Stimulated activated naive CD8-positive, alpha-beta T cell treated with anti-CD3 and anti-CD28 coated beads, Interleukin-15, Interleukin-2, amounts not matched to agents 100 ng/mL and 50 ng/mL, for 24 hours (primary cell): ENCODE results near the gene PSMG2.
"Not testable (repeated sequence)": the region's sequence is repeated elsewhere in the genome, so short reads cannot be mapped to it uniquely, and the experiment has no call there.

Experiments used
- H3K27ac Mint-ChIP-seq: one replicate; pipeline ENCODE4 v1.8.0; 2021; ENCODE audit warnings: mild to moderate bottlenecking, mixed read lengths
- H3K27me3 Mint-ChIP-seq: one replicate; pipeline ENCODE4 v1.8.0; 2021; ENCODE audit warnings: mixed read lengths
- H3K36me3 Mint-ChIP-seq: one replicate; pipeline ENCODE4 v1.8.0; 2021; ENCODE audit warnings: low read depth, mixed read lengths
- H3K4me1 Mint-ChIP-seq: one replicate; pipeline ENCODE4 v1.8.0; 2021; ENCODE audit warnings: low read depth, mixed read lengths
- H3K4me3 Mint-ChIP-seq: one replicate; pipeline ENCODE4 v1.8.0; 2021; ENCODE audit warnings: mild to moderate bottlenecking, mixed read lengths
- H3K9me3 Mint-ChIP-seq: one replicate; pipeline ENCODE4 v1.8.0; 2021; ENCODE audit warnings: mixed read lengths

Gene PSMG2

DNA sequence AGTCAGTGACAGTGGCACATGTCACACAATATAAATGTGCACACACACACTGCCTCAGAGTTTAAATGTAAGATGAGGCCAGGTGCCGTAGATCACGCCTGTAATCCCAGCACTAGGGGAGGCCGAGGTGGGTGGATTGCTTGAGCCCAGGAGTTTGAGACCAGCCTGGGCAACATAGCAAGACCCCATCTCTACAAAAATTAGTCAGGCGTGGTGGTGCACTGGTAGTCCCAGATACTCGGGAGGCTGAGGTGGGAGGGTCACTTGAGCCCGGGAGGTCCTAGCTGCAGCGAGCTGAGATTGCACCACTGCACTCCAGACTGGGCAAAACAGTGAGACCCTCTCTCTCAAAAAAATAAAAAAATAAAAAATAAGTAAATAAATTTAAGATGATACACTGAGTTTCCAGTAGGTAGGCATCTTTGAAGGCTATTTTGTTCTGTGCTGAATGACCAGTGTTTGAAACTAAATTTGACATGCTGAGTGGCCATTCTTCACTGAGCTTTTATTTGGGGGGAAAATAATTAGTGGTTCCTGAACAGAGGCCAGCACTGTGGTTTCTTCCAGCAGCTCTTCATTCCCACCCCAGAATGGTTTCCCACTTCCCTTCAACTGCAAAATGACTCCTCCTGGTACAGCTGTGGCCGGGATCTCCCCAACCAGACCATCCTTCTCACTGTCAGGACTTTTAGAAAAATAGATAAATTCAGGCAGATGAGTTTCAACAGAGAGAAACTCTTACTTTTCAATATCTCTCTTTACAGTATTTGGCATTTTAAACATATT lies 44.9 kb downstream of the PSMG2 start:
- no peak overlapping the region for H3K4me3 Mint-ChIP-seq
- H3K27me3 Mint-ChIP-seq: peaks cover 6% of the 10 kb centered on the region
- H3K27ac Mint-ChIP-seq: no peak overlapping the region
- H3K9me3 Mint-ChIP-seq: no peaks in the 10 kb centered on the region
- no peaks in the 10 kb centered on the region for H3K36me3 Mint-ChIP-seq
- peaks cover 20% of the 10 kb centered on the region for H3K4me1 Mint-ChIP-seq

DNA sequence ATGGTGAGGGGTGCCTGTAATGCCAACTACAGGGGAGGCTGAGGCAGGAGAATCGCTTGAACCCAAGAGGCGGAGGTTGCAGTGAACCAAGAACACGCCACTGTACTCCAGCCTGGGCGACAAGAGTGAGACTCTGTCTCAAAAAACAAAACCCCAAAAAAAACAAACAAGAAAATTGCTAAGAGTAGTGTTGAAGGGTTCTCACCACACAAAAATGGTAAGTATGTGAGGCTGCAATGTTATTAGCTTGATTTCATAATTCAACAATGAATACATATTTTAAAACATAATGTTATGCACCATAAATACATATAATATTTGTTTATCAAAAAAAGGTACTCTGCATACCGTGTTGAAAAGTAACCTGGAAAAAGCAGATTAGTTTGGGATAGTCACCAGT lies 45.8 kb downstream of the PSMG2 start:
- H3K36me3 Mint-ChIP-seq: no peaks in the 10 kb centered on the region
- no peaks in the 10 kb centered on the region for H3K9me3 Mint-ChIP-seq
- H3K27ac Mint-ChIP-seq: no peak overlapping the region
- no peak overlapping the region for H3K4me3 Mint-ChIP-seq
- H3K4me1 Mint-ChIP-seq: peaks cover 20% of the 10 kb centered on the region
- H3K27me3 Mint-ChIP-seq: peaks cover 6% of the 10 kb centered on the region

DNA sequence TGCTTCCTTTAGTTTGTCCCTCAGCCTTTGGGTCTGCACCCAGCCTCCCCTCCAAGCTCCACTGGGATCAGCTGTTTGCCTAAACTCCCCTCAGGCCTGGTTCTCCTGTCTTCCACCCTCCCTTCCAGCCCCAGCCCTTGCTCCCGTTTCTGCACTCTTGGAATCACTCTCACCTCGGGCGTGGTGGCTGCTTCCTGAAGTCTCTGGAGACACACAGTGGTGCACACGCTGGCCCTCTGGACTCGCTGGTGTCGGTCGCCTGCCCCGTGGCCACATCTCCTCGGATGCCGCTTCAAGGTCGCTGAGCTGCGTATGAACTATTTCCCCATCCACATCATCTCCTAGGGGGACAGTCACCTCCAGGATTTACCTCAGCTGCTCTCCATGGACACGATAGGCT lies 46.3 kb downstream of the PSMG2 start:
- Mint-ChIP-seq H3K4me1 (peaks cover 20% of the 10 kb centered on the region), H3K4me3 (no peak overlapping the region), H3K36me3 (no peaks in the 10 kb centered on the region), H3K9me3 (no peaks in the 10 kb centered on the region), H3K27ac (no peak overlapping the region), H3K27me3 (peaks cover 6% of the 10 kb centered on the region)

DNA sequence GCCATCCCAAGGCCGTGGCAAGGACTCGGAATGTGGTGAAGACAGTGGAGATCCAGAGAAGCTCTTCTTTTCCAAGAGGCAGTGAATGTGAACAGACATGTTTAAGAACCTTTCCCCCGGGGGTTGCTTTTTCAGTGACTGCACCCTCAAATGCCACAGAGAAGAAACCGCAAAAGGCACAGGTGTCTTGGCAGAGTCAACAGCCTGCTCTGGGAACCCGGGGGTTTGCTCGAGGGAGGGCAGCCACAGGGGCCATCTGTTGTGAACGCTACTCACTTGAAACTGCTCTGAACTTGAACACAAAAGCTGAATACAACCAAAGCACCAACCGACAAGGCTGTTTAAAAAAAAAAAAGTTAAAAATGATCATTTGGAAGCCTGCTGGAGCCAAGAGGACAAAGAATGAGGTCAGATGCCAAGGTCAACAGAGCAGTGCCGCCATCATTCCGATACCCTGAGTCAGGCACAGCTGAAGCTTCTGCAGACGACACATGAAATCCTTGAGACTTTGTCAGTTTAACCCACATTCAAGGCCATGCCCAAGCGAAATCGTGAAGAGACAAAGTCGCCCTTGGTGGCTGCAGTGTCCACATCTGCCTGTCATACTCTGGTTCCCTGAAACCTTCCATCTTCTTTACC lies 47.4 kb downstream of the PSMG2 start:
- Mint-ChIP-seq H3K9me3 (no peaks in the 10 kb centered on the region), H3K4me1 (peaks cover 20% of the 10 kb centered on the region), H3K4me3 (peak overlapping the region; percentile 39), H3K27ac (no peak overlapping the region), H3K36me3 (no peaks in the 10 kb centered on the region), H3K27me3 (peaks cover 6% of the 10 kb centered on the region)

DNA sequence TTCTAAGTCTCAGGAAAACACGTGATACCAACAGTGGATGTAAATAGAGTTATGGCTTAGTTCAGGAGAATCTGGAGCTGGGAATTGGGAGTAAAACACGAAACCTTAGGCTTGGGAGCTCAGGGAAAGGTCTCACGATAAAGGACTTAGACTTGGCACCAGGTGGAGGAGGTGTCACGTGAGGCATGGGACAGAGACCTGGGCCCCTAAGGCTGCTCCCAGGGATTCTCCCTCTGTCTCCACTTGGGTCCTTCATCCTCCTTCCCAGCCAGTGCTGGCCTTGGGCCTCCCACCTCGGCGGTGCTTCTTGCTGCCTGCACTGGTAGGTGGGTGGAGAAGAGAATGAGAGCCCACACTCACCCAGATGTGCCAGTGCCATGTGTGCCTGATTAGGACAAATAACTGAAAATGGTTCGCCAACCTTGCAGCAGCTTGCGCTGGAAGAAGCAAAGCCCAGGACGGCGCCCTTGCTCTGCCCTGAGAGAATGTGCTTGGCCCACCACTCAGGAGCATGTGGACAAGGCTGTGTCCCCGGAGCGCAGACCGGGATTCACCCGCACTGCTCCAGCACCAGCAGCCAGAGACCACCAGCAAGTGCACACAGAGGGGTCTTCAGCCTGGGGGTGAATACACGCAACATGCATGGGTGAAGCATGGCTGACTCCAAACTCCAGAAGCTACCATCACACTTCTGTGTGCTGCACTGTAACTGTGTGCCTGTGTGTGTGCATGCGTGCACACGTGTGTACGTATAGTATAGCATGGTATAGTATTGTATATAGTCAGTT lies 48.1 kb downstream of the PSMG2 start:
- H3K27ac Mint-ChIP-seq: no peak overlapping the region

DNA sequence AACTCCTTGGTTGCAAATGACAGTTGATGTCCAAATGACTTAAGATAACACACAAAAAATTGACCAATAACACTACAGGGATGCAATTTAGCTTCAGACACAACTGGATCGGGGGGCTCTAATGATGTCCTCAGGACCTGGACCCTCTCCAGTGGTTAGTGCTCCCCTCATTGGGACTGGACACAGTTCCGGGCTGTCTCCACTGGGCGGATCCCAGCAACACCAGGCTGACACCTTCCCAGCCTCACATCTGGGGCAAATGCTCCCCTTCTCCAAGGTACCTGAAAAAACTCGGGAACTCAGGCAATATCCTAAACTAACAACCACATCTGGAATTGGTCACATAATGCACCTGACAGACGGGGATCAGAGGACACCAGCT lies 48.7 kb downstream of the PSMG2 start:
- Mint-ChIP-seq H3K27ac (no peak overlapping the region), H3K27me3 (peaks cover 6% of the 10 kb centered on the region), H3K4me3 (no peak overlapping the region)

More for the DNA sequence above, 48.1 kb downstream of the PSMG2 start:
- H3K9me3 Mint-ChIP-seq: no peaks in the 10 kb centered on the region
- H3K27me3 Mint-ChIP-seq: peaks cover 6% of the 10 kb centered on the region
- no peak overlapping the region for H3K4me3 Mint-ChIP-seq
- no peaks in the 10 kb centered on the region for H3K36me3 Mint-ChIP-seq
- peaks cover 20% of the 10 kb centered on the region for H3K4me1 Mint-ChIP-seq

DNA sequence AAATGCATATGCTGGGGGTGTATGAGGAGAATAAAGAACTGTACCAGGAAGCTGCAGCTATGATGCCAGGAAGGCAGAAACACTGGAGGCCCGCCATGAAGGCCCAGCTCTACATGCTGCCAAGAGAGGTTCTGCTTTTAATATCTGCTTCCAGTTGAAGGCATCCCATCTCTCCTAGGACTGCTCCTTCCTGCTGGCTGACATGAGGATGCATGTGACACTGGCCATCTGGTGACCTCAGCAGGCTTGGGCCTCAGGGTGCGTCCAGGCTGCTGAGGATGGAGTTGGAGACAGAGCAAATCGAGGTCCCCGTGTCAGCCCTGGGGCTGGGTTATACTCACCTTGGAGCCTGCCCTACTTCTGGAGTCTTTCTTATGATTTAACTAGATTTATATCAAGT lies 49.0 kb downstream of the PSMG2 start:
- no peaks in the 10 kb centered on the region for H3K9me3 Mint-ChIP-seq
- H3K27me3 Mint-ChIP-seq: peaks cover 6% of the 10 kb centered on the region
- H3K36me3 Mint-ChIP-seq: peaks cover 3% of the 10 kb centered on the region
- H3K4me3 Mint-ChIP-seq: no peak overlapping the region
- no peak overlapping the region for H3K27ac Mint-ChIP-seq
- peaks cover 20% of the 10 kb centered on the region for H3K4me1 Mint-ChIP-seq

More for the DNA sequence above, 48.7 kb downstream of the PSMG2 start:
- no peaks in the 10 kb centered on the region for H3K9me3 Mint-ChIP-seq
- H3K4me1 Mint-ChIP-seq: peaks cover 20% of the 10 kb centered on the region
- peaks cover under 1% of the 10 kb centered on the region for H3K36me3 Mint-ChIP-seq

DNA sequence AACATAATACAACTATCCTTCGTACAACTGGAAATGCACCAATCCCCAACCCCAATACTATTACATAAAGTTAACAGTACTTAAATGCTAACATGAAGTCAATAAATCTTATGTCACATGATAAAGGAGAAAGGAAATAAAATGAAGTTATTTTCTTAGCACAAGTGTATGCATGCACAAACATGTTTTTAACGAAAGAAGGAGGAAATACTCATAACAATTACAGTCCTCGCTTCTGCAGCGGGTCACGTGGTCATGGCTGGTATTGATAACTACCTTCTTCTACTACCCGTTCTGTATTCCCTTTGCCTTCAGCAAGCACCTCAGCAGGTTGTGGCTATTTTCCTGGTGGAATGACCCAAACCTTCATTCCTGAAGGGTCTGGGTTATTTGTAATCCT lies 51.7 kb downstream of the PSMG2 start:
- H3K4me3 Mint-ChIP-seq: no peak overlapping the region
- H3K9me3 Mint-ChIP-seq: no peaks in the 10 kb centered on the region
- H3K36me3 Mint-ChIP-seq: peaks cover 3% of the 10 kb centered on the region
- peaks cover 4% of the 10 kb centered on the region for H3K27me3 Mint-ChIP-seq
- no peak overlapping the region for H3K27ac Mint-ChIP-seq
- H3K4me1 Mint-ChIP-seq: peaks cover 16% of the 10 kb centered on the region

DNA sequence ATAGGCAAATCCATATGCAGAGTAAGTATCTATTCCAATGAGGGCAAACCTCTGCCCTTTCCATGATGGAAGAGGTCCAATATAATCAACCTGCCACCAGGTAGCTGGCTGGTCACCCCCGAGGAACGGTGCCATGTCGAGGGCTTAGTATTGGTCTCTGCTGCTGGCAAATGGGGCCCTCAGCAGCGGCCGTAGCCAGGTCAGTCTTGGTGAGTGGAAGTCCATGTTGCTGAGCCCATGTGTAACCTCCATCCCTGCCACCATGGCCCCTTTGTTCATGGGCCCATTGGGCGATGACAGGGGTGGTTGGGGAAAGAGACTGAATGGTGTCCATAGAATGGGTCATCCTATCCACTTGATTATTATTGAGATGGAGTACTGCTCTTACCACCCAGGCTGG lies 52.8 kb downstream of the PSMG2 start:
- not testable (repeated sequence) for H3K9me3 Mint-ChIP-seq, H3K27ac Mint-ChIP-seq, H3K27me3 Mint-ChIP-seq, H3K4me1 Mint-ChIP-seq, H3K36me3 Mint-ChIP-seq, H3K4me3 Mint-ChIP-seq

DNA sequence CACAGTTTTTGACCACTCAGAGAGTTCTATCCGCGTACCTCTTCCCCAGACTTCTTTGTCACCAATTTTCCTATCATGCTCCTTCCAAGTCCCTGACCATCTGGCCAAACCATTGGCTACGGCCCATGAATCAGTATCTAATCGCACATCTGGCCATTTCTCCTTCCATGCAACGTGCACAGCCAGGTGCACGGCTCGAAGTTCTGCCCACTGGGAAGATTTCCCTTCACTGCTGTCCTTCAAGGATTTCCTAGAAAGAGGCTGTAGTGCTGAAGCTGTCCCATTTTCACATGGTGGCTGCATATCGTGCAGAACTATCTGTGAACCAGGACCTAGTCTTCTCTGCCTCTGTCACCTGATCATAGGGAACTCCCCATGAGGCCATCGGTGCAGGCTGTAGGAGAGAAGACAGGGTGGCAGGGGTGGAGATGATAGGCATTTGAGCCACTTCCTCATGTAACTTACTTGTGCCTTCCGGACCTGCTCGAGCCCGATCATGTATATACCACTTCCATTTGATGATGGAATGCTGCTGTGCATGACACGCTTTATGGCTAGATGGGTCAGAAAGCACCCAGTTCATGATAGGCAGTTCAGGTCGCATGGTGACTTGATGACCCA lies 53.9 kb downstream of the PSMG2 start:
- H3K4me1 Mint-ChIP-seq, H3K27ac Mint-ChIP-seq, H3K4me3 Mint-ChIP-seq, H3K27me3 Mint-ChIP-seq, H3K9me3 Mint-ChIP-seq, H3K36me3 Mint-ChIP-seq: not testable (repeated sequence)

DNA sequence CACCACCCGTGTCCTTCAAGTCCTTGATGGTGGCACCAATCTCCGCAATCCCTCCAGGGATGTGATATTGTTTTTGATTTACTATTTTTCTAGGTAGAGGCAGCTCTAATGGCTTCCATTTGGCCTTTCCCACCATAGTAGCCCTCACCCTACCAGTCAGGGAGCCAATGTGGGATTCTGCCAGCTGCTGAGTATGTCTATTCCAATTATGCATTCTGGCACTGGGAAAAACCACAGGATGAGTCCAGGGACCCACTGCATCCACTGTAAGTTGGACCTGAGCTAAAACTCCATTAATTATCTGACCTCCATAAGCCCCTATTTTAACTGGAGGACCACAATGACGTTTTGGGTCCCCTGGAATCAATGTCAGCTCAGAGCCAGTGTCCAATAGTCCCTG lies 55.7 kb downstream of the PSMG2 start:
- not testable (repeated sequence) for H3K36me3 Mint-ChIP-seq, H3K4me3 Mint-ChIP-seq, H3K4me1 Mint-ChIP-seq, H3K9me3 Mint-ChIP-seq, H3K27ac Mint-ChIP-seq, H3K27me3 Mint-ChIP-seq

DNA sequence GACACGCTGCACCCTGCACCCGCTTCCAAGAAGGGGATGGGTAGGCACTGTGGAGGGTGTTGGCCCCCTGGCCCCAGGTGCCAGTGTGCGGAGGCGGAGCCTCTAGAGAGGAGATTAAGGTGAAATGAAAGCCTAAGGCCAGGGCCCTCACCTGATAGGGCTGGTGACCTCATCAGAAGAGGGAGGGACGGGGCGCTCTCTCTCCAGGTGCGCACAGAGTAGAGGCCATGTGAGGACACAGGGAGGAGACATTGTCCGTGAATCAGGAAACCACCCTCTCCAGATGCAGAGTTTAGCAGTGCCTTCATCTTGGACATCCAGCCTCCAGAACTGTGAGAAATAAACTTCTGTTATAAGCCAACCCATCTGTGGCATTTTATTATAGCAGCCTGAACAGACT lies 62.3 kb downstream of the PSMG2 start:
- H3K4me3 Mint-ChIP-seq: no peak overlapping the region
- no peaks in the 10 kb centered on the region for H3K4me1 Mint-ChIP-seq
- H3K27me3 Mint-ChIP-seq: no peaks in the 10 kb centered on the region
- H3K9me3 Mint-ChIP-seq: no peaks in the 10 kb centered on the region
- H3K36me3 Mint-ChIP-seq: peaks cover 2% of the 10 kb centered on the region
- no peak overlapping the region for H3K27ac Mint-ChIP-seq

DNA sequence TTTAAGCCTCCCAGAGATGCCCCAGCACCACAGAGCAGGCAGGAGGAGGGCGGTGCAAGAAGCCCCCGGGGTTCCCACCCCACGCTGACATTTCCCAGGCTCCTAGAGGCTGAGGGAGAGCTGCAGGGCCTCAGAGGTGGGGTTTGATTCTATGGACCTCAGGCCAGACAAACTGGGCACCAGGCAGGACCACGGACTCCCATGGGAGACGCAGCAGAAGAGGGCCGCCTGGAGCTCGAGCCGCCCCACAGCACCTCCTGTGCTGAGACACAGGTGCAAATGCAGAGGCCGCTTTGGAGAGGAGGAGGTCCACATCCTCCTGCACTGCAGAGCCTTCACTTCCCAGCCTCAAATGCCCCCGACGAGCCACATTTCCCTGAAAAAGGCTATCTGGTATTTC lies 62.7 kb downstream of the PSMG2 start:
- Mint-ChIP-seq H3K4me1 (no peaks in the 10 kb centered on the region), H3K4me3 (no peak overlapping the region), H3K27ac (no peak overlapping the region), H3K27me3 (no peaks in the 10 kb centered on the region), H3K36me3 (no peaks in the 10 kb centered on the region), H3K9me3 (no peaks in the 10 kb centered on the region)

DNA sequence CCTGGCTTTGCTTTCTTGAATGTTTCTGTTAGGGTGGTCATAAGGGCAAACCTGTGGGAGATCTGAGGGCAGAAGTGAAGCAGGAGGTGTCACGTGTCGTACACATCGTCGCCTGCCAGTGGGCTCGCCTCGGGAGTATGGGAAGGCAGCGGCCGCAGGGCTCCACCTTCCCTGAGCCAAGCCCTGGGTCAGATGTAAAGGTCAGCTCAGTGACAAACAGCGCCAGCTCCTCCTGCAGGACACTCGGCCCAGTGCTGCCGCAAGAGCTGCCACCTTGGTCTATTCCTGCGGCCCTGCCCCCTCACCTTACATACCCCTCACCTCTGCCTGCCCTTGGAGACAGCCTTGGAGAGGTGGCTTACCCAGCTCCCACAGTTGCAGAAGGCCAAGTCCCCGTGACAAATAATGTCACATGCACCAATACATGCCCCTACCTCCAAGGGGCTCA lies 64.2 kb downstream of the PSMG2 start:
- Mint-ChIP-seq H3K4me3 (no peak overlapping the region), H3K9me3 (no peaks in the 10 kb centered on the region), H3K27me3 (no peaks in the 10 kb centered on the region), H3K27ac (no peak overlapping the region), H3K36me3 (no peaks in the 10 kb centered on the region), H3K4me1 (no peaks in the 10 kb centered on the region)

DNA sequence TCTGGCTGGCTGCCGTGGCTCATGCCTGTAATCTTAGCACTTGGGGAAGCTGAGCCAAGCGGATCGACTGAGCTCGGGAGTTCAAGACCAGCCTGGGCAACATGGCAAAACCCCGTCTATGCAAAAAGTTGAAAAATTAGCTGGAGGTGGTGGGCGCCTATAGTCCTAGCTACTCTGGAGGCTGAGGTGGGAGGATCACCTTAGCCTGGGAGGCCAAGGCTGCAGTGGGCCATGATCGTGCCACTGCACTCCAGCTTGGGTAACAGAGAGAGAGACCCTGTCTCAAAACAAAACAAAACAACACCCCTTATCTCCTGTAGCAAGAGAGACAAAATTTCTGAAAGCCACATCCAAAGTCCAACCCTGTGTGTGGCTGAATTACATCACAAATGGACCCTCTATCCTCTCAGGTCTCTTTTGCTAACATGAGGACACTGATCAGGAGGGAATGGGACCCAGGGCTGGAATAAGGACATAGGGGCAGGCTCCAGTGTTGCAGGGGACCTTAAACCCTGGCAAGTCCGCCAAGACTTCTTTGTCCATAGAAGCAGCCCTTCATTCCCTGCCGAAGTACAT lies 64.8 kb downstream of the PSMG2 start:
- Mint-ChIP-seq H3K36me3 (no peaks in the 10 kb centered on the region), H3K9me3 (no peaks in the 10 kb centered on the region), H3K27me3 (no peaks in the 10 kb centered on the region), H3K27ac (no peak overlapping the region), H3K4me3 (no peak overlapping the region), H3K4me1 (no peaks in the 10 kb centered on the region)
